GM23338 (cell line): ENCODE results near the gene COL25A1.

Experiments used
- CTCF ChIP-seq, 2 experiments: fragments of 200-600 bp in 1 of 2; sonication (generic) in 1 of 2; conservative IDR thresholded peaks; 2 replicates each; pipeline versions ENCODE4 v1.5.1 to v1.6.1; 2016 to 2017; ENCODE audit warnings: antibody characterized with exemption in 2 of 2, low read depth in 2 of 2, mild to moderate bottlenecking in 2 of 2, moderate library complexity in 1 of 2
- EZH2phosphoT487 ChIP-seq: fragments of 200-600 bp; sonication (generic); IDR thresholded peaks from one replicate; pipeline ENCODE4 v1.8.1; 2018; ENCODE audit warnings: antibody characterized with exemption; ENCODE audit not compliant: unreplicated experiment
- JUNB ChIP-seq: IDR thresholded peaks from one replicate; pipeline ENCODE4 v1.6.1; 2016; ENCODE audit warnings: antibody characterized with exemption; ENCODE audit not compliant: unreplicated experiment

- no peak for TF ChIP-seq CTCF (conservative IDR thresholded peaks at IDR 0.05; ENCODE audit: low read depth in 2 of 2)
- no peak for TF ChIP-seq EZH2phosphoT487
- TF ChIP-seq JUNB, result no peak
Measured at GRCh38 chr4:108804648-108805273, 497.7 kb downstream of the COL25A1 start.
